ENCODE measurements around the gene BTRC.

Gene BTRC

GRCh38 chr10:101493782-101494281 is 139.9 kb downstream of the BTRC start:
- no peak overlapping the region for H3K4me3 Mint-ChIP-seq
- H3K4me1 Mint-ChIP-seq, result peaks cover 19% of the 10 kb centered on the region
- no peaks in the 10 kb centered on the region for H3K36me3 Mint-ChIP-seq (ENCODE audit: low read depth)
- TF ChIP-seq CTCF (IDR thresholded peaks at IDR 0.05), result no peak
- no peaks in the 10 kb centered on the region for H3K9me3 Mint-ChIP-seq
- H3K27me3 Mint-ChIP-seq (ENCODE audit: low read depth, poor library complexity), result peaks cover 5% of the 10 kb centered on the region
- no peak for DNase-seq
- H3K27ac Mint-ChIP-seq, result no peak overlapping the region

- peaks cover 5% of the 10 kb centered on the region for H3K27me3 Mint-ChIP-seq (ENCODE audit: low read depth, poor library complexity)
- H3K36me3 Mint-ChIP-seq (ENCODE audit: low read depth), result no peaks in the 10 kb centered on the region
- no peak overlapping the region for H3K4me3 Mint-ChIP-seq
- H3K27ac Mint-ChIP-seq, result no peak overlapping the region
- no peak for DNase-seq
- peaks cover 13% of the 10 kb centered on the region for H3K4me1 Mint-ChIP-seq
- no peaks in the 10 kb centered on the region for H3K9me3 Mint-ChIP-seq
- TF ChIP-seq CTCF (IDR thresholded peaks at IDR 0.05), result no peak
Measured at GRCh38 chr10:101494650-101495049, 140.7 kb downstream of the BTRC start.

- H3K27me3 Mint-ChIP-seq (ENCODE audit: low read depth, poor library complexity), result peaks cover 5% of the 10 kb centered on the region
- H3K4me3 Mint-ChIP-seq, result no peak overlapping the region
- H3K9me3 Mint-ChIP-seq, result no peaks in the 10 kb centered on the region
- no peak for TF ChIP-seq CTCF (IDR thresholded peaks at IDR 0.05)
- no peaks in the 10 kb centered on the region for H3K36me3 Mint-ChIP-seq (ENCODE audit: low read depth)
- H3K27ac Mint-ChIP-seq, result no peak overlapping the region
- no peak for DNase-seq
- peaks cover 11% of the 10 kb centered on the region for H3K4me1 Mint-ChIP-seq
Measured at GRCh38 chr10:101495324-101495925, 141.5 kb downstream of the BTRC start.

- no peak for DNase-seq
- Mint-ChIP-seq H3K4me1 (peaks cover 8% of the 10 kb centered on the region), H3K27ac (no peak overlapping the region), H3K4me3 (no peak overlapping the region), H3K36me3 (ENCODE audit: low read depth) (no peaks in the 10 kb centered on the region), H3K27me3 (ENCODE audit: low read depth, poor library complexity) (no peaks in the 10 kb centered on the region), H3K9me3 (no peaks in the 10 kb centered on the region)
- TF ChIP-seq CTCF (IDR thresholded peaks at IDR 0.05), result no peak
Measured at GRCh38 chr10:101504438-101504837, 150.5 kb downstream of the BTRC start.

- Mint-ChIP-seq H3K27ac (no peak overlapping the region), H3K9me3 (no peaks in the 10 kb centered on the region), H3K27me3 (ENCODE audit: low read depth, poor library complexity) (no peaks in the 10 kb centered on the region), H3K4me1 (peaks cover 8% of the 10 kb centered on the region), H3K36me3 (ENCODE audit: low read depth) (no peaks in the 10 kb centered on the region), H3K4me3 (no peak overlapping the region)
- no peak for TF ChIP-seq CTCF (IDR thresholded peaks at IDR 0.05)
- no peak for DNase-seq
Measured at GRCh38 chr10:101506829-101507661, 153.1 kb downstream of the BTRC start.
